Forelimb muscle (tissue), 1 donor: Measurements from ENCODE around the gene PRDM5. TPM values are rescaled to one million over a fixed set of nuclear protein-coding genes. Genes with fewer than 3 reads are reported as not detected.
"Not testable (repeated sequence)": the region's sequence is repeated elsewhere in the genome, so short reads cannot be mapped to it uniquely, and the experiment has no call there.

Source experiments
- DNase-seq: peaks from one replicate; pipeline ENCODE4 v3.0.0-alpha.2; 2013; ENCODE audit warnings: low read depth
- polyA plus RNA-seq: library from polyadenylated mRNA; unstranded; fragments of 120-200 nt; gene quantifications from one replicate; pipeline ENCODE4 v1.2.1, GENCODE V29; 2013; ENCODE audit not compliant: insufficient read length

The PRDM5 gene
- polyA plus RNA-seq, 1 donor, result 9.0 TPM

GRCh38 chr4:120648336-120648735 is 274.2 kb downstream of the PRDM5 start:
- not testable (repeated sequence) for DNase-seq

Other genes starting within 250 kb of the PRDM5 start
- 6.7 TPM for gene NDNF, start 149.8 kb upstream of the PRDM5 start, polyA plus RNA-seq
- not detected for gene TNIP3, start 241.6 kb upstream of the PRDM5 start, polyA plus RNA-seq